Progenitor cell of endocrine pancreas (in vitro differentiated cells): ENCODE data around the gene ADAM30. TPM values are rescaled to one million over a fixed set of nuclear protein-coding genes. Genes with fewer than 3 reads are reported as not detected.

Experiments used
- DNase-seq: peaks from one replicate; pipeline ENCODE4 v3.0.0; 2021; ENCODE audit warnings: low spot score; ENCODE audit not compliant: unreplicated experiment
- H3K27ac Mint-ChIP-seq: 2 replicates; pipeline ENCODE4 v1.8.0; 2021; ENCODE audit warnings: mild to moderate bottlenecking, moderate library complexity, mixed read lengths
- H3K27me3 Mint-ChIP-seq: 2 replicates; pipeline ENCODE4 v1.8.0; 2021; ENCODE audit warnings: mixed read lengths
- H3K36me3 Mint-ChIP-seq: 2 replicates; pipeline ENCODE4 v1.8.0; 2022; ENCODE audit warnings: mixed read lengths; ENCODE audit not compliant: insufficient read depth
- H3K4me1 Mint-ChIP-seq: 2 replicates; pipeline ENCODE4 v1.8.0; 2021; ENCODE audit warnings: low read depth, mixed read lengths
- H3K4me3 Mint-ChIP-seq: 2 replicates; pipeline ENCODE4 v1.8.0; 2021; ENCODE audit warnings: low read depth, mild to moderate bottlenecking, moderate library complexity, mixed read lengths
- H3K9me3 Mint-ChIP-seq: 2 replicates; pipeline ENCODE4 v1.8.0; 2021; ENCODE audit warnings: low read depth, mixed read lengths
- CTCF ChIP-seq: fragments of 200-600 bp; sonication (generic); IDR thresholded peaks from one replicate; pipeline ENCODE4 v1.5.0; 2021; ENCODE audit warnings: antibody characterized with exemption, mild to moderate bottlenecking; ENCODE audit not compliant: unreplicated experiment
- total RNA-seq: library from RNA; stranded (reverse); gene quantifications from 2 replicates; pipeline ENCODE4 v1.2.1, GENCODE V29; 2021

Gene ADAM30
- total RNA-seq, 1 donor from 2014 or later: not detected

GRCh38 chr1:119874186-119874585 lies 22.1 kb downstream of the ADAM30 start:
- Mint-ChIP-seq H3K36me3 (no peaks in the 10 kb centered on the region), H3K9me3 (no peaks in the 10 kb centered on the region), H3K4me1 (peaks cover 5% of the 10 kb centered on the region)

DNA sequence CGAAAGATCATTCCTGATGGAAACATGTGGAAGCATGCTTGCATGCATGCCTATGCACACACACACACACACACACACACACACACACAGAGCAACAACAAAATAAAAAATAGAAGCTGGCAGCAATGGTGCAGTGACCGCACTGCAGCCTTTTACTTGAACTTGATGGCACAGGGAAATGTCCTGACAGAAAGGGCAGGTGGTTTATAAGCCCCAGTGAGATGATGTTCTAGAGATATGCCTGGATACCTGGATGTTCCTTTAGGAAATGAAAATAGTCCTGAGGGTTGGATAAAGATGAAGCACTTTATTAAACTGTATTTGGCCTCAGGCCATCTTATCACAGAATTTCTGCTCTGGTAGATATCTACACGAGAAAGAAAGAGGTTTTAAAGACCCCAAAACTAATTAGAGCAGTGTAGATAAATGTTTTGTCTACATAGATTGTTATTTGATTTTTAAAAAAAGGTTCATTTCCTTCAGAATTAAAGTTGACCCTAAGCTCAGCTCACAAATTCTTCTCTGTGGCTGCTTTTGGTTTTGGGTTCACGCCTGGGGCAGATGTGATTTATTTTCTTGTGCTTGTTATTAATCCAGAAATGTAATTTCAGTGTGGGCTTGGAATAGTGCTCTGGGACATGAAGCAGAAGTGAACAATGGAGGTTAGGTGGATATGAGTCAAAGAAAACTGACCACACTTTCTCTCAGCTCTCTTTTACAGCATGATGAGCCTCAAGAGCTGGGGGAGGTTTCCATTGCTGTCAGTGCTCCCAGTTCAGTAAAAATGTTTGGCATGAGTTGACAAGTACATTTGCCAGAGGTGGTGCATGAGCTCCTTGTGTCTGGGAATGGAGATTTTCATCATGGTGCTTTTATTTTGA lies 22.9 kb downstream of the ADAM30 start:
- DNase-seq: no peak
- Mint-ChIP-seq H3K4me1 (peaks cover 5% of the 10 kb centered on the region), H3K27ac (no peak overlapping the region), H3K36me3 (no peaks in the 10 kb centered on the region), H3K4me3 (no peak overlapping the region), H3K9me3 (no peaks in the 10 kb centered on the region), H3K27me3 (peaks cover 12% of the 10 kb centered on the region)
- no peak for TF ChIP-seq CTCF

More at GRCh38 chr1:119874186-119874585, 22.1 kb downstream of the ADAM30 start:
- TF ChIP-seq CTCF: no peak
- peaks cover 12% of the 10 kb centered on the region for H3K27me3 Mint-ChIP-seq
- H3K4me3 Mint-ChIP-seq: no peak overlapping the region
- no peak overlapping the region for H3K27ac Mint-ChIP-seq
- DNase-seq: no peak

DNA sequence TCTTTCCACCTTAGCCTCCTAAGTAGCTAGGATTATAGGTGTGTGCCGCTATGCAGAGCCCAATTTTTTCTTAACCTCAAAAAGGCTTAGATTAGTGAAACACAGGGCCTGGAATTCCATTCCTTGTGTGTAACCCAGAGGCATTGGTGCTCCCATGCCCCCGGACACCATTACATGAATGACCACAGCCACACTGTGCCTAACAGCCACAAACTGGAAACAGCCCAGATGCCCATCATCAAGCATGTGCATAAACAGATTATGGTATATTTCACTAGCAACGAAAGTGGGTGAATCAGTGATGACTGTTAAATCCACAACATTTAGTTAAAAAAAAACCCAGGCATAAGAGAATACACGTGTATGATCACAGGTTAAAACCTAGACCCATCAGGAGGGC lies 24.4 kb downstream of the ADAM30 start:
- no peaks in the 10 kb centered on the region for H3K36me3 Mint-ChIP-seq
- H3K4me1 Mint-ChIP-seq: peaks cover 5% of the 10 kb centered on the region
- TF ChIP-seq CTCF: no peak
- no peak for DNase-seq
- H3K4me3 Mint-ChIP-seq: no peak overlapping the region
- H3K27me3 Mint-ChIP-seq: peaks cover 12% of the 10 kb centered on the region
- no peaks in the 10 kb centered on the region for H3K9me3 Mint-ChIP-seq
- H3K27ac Mint-ChIP-seq: no peak overlapping the region

DNA sequence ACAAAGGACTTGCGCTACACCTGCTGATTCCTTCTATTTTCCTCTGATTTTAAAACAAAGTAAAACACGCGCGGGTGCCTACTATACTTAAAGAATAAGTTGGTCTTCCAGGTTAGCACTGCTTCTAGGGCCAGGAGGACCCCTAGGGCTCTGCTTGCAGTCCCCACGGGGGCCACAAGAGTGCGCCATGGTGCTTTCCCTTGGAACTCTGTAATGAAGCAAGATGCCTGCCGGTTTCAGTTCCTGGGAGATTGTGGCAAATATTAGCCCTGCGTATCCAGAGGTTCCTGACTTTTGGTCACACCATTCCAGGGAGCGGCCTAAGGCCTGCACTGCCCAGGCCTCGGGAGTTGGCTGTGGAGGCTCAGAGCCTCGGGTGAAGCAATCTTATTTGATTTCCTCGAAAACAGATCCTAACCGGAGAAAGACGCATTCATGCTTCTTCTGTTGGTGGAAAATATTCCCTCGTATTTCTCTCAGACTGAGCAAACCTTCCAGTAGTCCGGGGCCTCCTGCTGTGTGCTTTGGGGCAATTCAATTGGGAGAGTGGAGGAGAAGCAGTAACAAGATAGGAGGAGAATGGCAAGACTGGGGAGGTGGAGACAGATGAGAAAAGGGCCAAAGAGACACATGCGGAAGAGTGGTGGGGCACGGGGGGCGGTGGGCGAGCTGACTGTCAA lies 25.3 kb downstream of the ADAM30 start:
- no peaks in the 10 kb centered on the region for H3K36me3 Mint-ChIP-seq
- peak; percentile 90 for DNase-seq
- no peak overlapping the region for H3K4me3 Mint-ChIP-seq
- H3K27me3 Mint-ChIP-seq: peaks cover 12% of the 10 kb centered on the region
- peak; percentile 93 for TF ChIP-seq CTCF
- no peaks in the 10 kb centered on the region for H3K9me3 Mint-ChIP-seq
- no peak overlapping the region for H3K27ac Mint-ChIP-seq
- H3K4me1 Mint-ChIP-seq: peaks cover 5% of the 10 kb centered on the region

- peaks cover 12% of the 10 kb centered on the region for H3K27me3 Mint-ChIP-seq
- TF ChIP-seq CTCF: no peak
- no peak overlapping the region for H3K4me3 Mint-ChIP-seq
- H3K9me3 Mint-ChIP-seq: no peaks in the 10 kb centered on the region
- H3K4me1 Mint-ChIP-seq: peaks cover 5% of the 10 kb centered on the region
- H3K27ac Mint-ChIP-seq: no peak overlapping the region
- DNase-seq: no peak
- H3K36me3 Mint-ChIP-seq: no peaks in the 10 kb centered on the region
These were observed 26.3 kb downstream of the ADAM30 start for GRCh38 chr1:119869995-119870394.
